Measurements from ENCODE around the gene CAMK1G.

Gene CAMK1G

GRCh38 chr1:209647156-209647555 lies 63.6 kb downstream of the CAMK1G start:
- H3K79me2 ChIP-seq (ENCODE audit: insufficient read depth, low read length) = no peaks in the 10 kb centered on the region
- TF ChIP-seq EZH2 (IDR thresholded peaks at IDR 0.05; ENCODE audit: borderline replicate concordance, low read depth, low read length, severe bottlenecking) (no peak), CTCF (IDR thresholded peaks at IDR 0.05; ENCODE audit: borderline replicate concordance, extremely low read depth, low read length, poor library complexity, severe bottlenecking) (no peak)
- H3K9ac ChIP-seq (ENCODE audit: low read depth, low read length) = no peak overlapping the region
- peaks cover 3% of the 10 kb centered on the region for H3K27me3 ChIP-seq (ENCODE audit: insufficient read depth, low read length, poor library complexity)
- no peaks in the 10 kb centered on the region for H3K36me3 ChIP-seq (ENCODE audit: insufficient read depth, low read length)
- no peaks in the 10 kb centered on the region for H3K9me3 ChIP-seq (ENCODE audit: insufficient read depth, low read length, severe bottlenecking)
- DNase-seq (no peak), ATAC-seq (ENCODE audit: insufficient read depth, low read depth) (no peak)
- no peak overlapping the region for H3K4me2 ChIP-seq (ENCODE audit: insufficient read depth, low read length)
- H4K20me1 ChIP-seq (ENCODE audit: insufficient read depth, low read length) = no peaks in the 10 kb centered on the region
- H3K4me1 ChIP-seq (ENCODE audit: insufficient read depth, low read length) = no peaks in the 10 kb centered on the region
- no peak overlapping the region for H3K4me3 ChIP-seq (ENCODE audit: low read depth in 1 of 2, low read length in 2 of 2)
- H2AFZ ChIP-seq (ENCODE audit: low read depth, low read length) = no peak overlapping the region
- no peak overlapping the region for H3K27ac ChIP-seq (ENCODE audit: low read length)

DNA sequence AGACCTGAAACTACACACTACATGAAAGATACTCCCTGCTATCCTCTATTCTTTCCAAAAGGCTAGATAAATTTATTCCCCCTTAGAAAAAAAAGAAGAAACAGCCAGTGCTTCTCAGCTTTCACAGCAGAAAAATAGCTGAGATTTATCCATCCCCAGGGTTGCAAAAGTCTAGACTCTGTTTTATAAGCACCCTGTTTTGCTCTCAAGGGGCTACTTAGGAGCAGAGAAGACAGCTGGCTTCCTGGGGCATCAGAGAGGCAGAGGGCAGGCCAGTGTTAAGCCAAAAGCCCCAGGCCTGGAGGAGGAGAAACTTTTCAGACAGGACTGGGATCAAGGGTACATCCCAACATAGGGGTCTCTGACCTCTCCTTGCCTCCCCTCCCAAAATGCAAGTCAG lies 64.8 kb downstream of the CAMK1G start:
- DNase-seq (no peak), ATAC-seq (ENCODE audit: insufficient read depth, low read depth) (no peak)
- no peaks in the 10 kb centered on the region for H3K36me3 ChIP-seq (ENCODE audit: insufficient read depth, low read length)
- H3K4me3 ChIP-seq (ENCODE audit: low read depth in 1 of 2, low read length in 2 of 2) = no peak overlapping the region
- no peak overlapping the region for H3K27ac ChIP-seq (ENCODE audit: low read length)
- peaks cover 3% of the 10 kb centered on the region for H3K27me3 ChIP-seq (ENCODE audit: insufficient read depth, low read length, poor library complexity)
- H4K20me1 ChIP-seq (ENCODE audit: insufficient read depth, low read length) = no peaks in the 10 kb centered on the region
- H3K9me3 ChIP-seq (ENCODE audit: insufficient read depth, low read length, severe bottlenecking) = no peaks in the 10 kb centered on the region
- no peak overlapping the region for H3K9ac ChIP-seq (ENCODE audit: low read depth, low read length)
- no peak overlapping the region for H2AFZ ChIP-seq (ENCODE audit: low read depth, low read length)
- H3K79me2 ChIP-seq (ENCODE audit: insufficient read depth, low read length) = no peaks in the 10 kb centered on the region
- TF ChIP-seq CTCF (IDR thresholded peaks at IDR 0.05; ENCODE audit: borderline replicate concordance, extremely low read depth, low read length, poor library complexity, severe bottlenecking) (no peak), EZH2 (IDR thresholded peaks at IDR 0.05; ENCODE audit: borderline replicate concordance, low read depth, low read length, severe bottlenecking) (no peak)
- H3K4me1 ChIP-seq (ENCODE audit: insufficient read depth, low read length) = no peaks in the 10 kb centered on the region
- H3K4me2 ChIP-seq (ENCODE audit: insufficient read depth, low read length) = no peak overlapping the region

DNA sequence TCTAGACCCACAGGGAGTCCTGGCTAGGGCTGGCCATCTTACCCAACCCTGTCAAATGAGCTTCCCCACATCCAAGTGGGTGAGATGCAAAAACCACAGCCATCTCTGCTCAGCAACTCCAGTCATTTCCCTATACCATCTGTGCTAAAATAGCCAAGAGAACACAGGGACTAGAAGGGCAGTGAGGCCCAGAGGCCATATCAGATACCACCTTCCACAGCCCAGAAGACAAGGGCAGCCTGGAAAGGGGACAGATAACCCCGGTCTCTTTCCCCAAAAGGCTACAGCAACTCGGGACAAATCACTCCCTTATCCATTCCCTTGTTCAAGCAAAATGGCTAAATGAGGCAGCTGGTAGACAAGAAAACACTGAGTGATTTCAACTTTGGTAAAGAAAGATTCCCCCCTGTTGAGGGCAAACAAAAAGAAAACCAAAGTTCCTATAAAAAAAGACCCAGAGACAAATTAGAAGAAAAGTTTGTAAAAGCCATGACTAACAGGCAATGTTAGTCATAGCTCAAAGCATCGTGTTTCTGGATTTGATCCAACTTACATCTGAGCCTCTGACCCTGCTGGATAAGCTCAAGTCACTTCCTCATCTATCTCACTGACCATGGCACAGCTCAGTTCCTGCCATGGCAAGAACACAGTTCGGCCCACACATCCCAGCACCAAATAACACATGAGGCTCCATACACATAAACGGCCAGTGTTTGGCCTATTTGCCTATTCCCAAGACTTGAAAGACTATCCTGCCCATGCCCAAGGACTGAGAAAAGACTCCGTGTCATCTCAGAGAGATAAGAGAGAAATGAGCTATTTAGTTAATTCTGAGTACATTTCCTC lies 65.6 kb downstream of the CAMK1G start:
- Histone ChIP-seq H3K27me3 (ENCODE audit: insufficient read depth, low read length, poor library complexity) (peaks cover 3% of the 10 kb centered on the region), H3K9ac (ENCODE audit: low read depth, low read length) (no peak overlapping the region), H3K4me3 (ENCODE audit: low read depth in 1 of 2, low read length in 2 of 2) (no peak overlapping the region), H3K36me3 (ENCODE audit: insufficient read depth, low read length) (no peaks in the 10 kb centered on the region), H3K4me2 (ENCODE audit: insufficient read depth, low read length) (no peak overlapping the region), H3K4me1 (ENCODE audit: insufficient read depth, low read length) (no peaks in the 10 kb centered on the region), H3K79me2 (ENCODE audit: insufficient read depth, low read length) (no peaks in the 10 kb centered on the region), H4K20me1 (ENCODE audit: insufficient read depth, low read length) (no peaks in the 10 kb centered on the region), H2AFZ (ENCODE audit: low read depth, low read length) (no peak overlapping the region), H3K27ac (ENCODE audit: low read length) (no peak overlapping the region), H3K9me3 (ENCODE audit: insufficient read depth, low read length, severe bottlenecking) (no peaks in the 10 kb centered on the region)
- no peak for TF ChIP-seq CTCF (IDR thresholded peaks at IDR 0.05; ENCODE audit: borderline replicate concordance, extremely low read depth, low read length, poor library complexity, severe bottlenecking)
- no peak for DNase-seq
- ATAC-seq (ENCODE audit: insufficient read depth, low read depth) = no peak

Data from DND-41 (cell line).